GM18505 (cell line): Measurements from ENCODE around the gene ELMOD1.

ENCODE experiments used
- ATAC-seq: cut with Tn5 transposase; IDR thresholded peaks from one replicate; pipeline ENCODE4 v1.9.1; 2021; ENCODE audit not compliant: unreplicated experiment
- POLR2A ChIP-seq: IDR thresholded peaks from 4 replicates; pipeline ENCODE4 v1.6.1; 2011; ENCODE audit warnings: borderline replicate concordance; ENCODE audit not compliant: insufficient read depth, insufficient read length; ENCODE audit errors: extremely low read depth

The ELMOD1 gene

GRCh38 chr11:107631043-107631442 is 40.1 kb downstream of the ELMOD1 start:
- no peak for ATAC-seq
- TF ChIP-seq POLR2A = no peak

- no peak for TF ChIP-seq POLR2A
- ATAC-seq = no peak
Observed at GRCh38 chr11:107631931-107632330, 41.0 kb downstream of the ELMOD1 start.

GRCh38 chr11:107646783-107647182 is 55.8 kb downstream of the ELMOD1 start:
- no peak for TF ChIP-seq POLR2A
- no peak for ATAC-seq

- no peak for TF ChIP-seq POLR2A
- ATAC-seq = no peak
Observed at GRCh38 chr11:107648242-107648641, 57.3 kb downstream of the ELMOD1 start.

- ATAC-seq = no peak
Observed at GRCh38 chr11:107651672-107652071, 60.7 kb downstream of the ELMOD1 start.

GRCh38 chr11:107653076-107653475 is 62.1 kb downstream of the ELMOD1 start:
- TF ChIP-seq POLR2A = no peak
- no peak for ATAC-seq

More at GRCh38 chr11:107651672-107652071, 60.7 kb downstream of the ELMOD1 start:
- no peak for TF ChIP-seq POLR2A

- no peak for TF ChIP-seq POLR2A
- ATAC-seq = no peak
Observed at GRCh38 chr11:107655602-107656001, 64.7 kb downstream of the ELMOD1 start.

GRCh38 chr11:107659310-107659709 is 68.4 kb downstream of the ELMOD1 start:
- ATAC-seq = no peak
- TF ChIP-seq POLR2A = no peak

GRCh38 chr11:107660066-107660465 is 69.1 kb downstream of the ELMOD1 start:
- ATAC-seq = no peak
- no peak for TF ChIP-seq POLR2A

- ATAC-seq = no peak
- TF ChIP-seq POLR2A = no peak
Observed at GRCh38 chr11:107661656-107662055, 70.7 kb downstream of the ELMOD1 start.

- TF ChIP-seq POLR2A = no peak
- no peak for ATAC-seq
Observed at GRCh38 chr11:107665018-107665417, 74.1 kb downstream of the ELMOD1 start.

- TF ChIP-seq POLR2A = no peak
- ATAC-seq = no peak
Observed at GRCh38 chr11:107666911-107667613, 76.1 kb downstream of the ELMOD1 start.

GRCh38 chr11:107669191-107669740 is 78.3 kb downstream of the ELMOD1 start:
- no peak for ATAC-seq
- no peak for TF ChIP-seq POLR2A

GRCh38 chr11:107669893-107670601 is 79.1 kb downstream of the ELMOD1 start:
- no peak for ATAC-seq
- no peak for TF ChIP-seq POLR2A
